Omental fat pad (tissue), 4 donors: ENCODE results near the gene KCNT1. TPM values are rescaled to one million over a fixed set of nuclear protein-coding genes. Genes with fewer than 3 reads are reported as not detected.

ENCODE experiments used
- ATAC-seq: fragments of 150-250 bp; one replicate; pipeline ENCODE4 v1.9.1; 2016; ENCODE audit warnings: mild to moderate bottlenecking, moderate library complexity; ENCODE audit not compliant: low FRiP score
- DNase-seq: peaks from one replicate; pipeline ENCODE4 v3.0.0-alpha.2; 2019; ENCODE audit warnings: low spot score
- CTCF ChIP-seq, 3 donors: fragments of 450-650 bp; IDR thresholded peaks; one replicate each; pipeline ENCODE4 v1.5.1; 2016 to 2017; ENCODE audit warnings: antibody characterized with exemption in 3 of 3, mild to moderate bottlenecking in 3 of 3, moderate library complexity in 2 of 3
- total RNA-seq, 4 donors: library from RNA; depleted of rRNA; stranded (reverse); fragments of >200 nt; gene quantifications; one replicate each; pipeline ENCODE4 v1.1.0, GENCODE V29; 2016

The KCNT1 gene
- total RNA-seq, 4 donors from 2014 or later = 0.24 to 0.95 TPM; not detected in 2

- DNase-seq (no peak), ATAC-seq (no peak)
- no peak for TF ChIP-seq CTCF (IDR thresholded peaks at IDR 0.05)
Measured at GRCh38 chr9:135840539-135840938, 138.6 kb downstream of the KCNT1 start.

Other genes starting within 250 kb of the KCNT1 start
- 10 to 100 TPM in 3 of 4 donors, 1 to 10 TPM in 1; 7.3 to 11.3 (median 10.9) TPM for gene PPP1R26, start 222.4 kb upstream of the KCNT1 start, total RNA-seq
- 10 to 100 TPM; 23.5 to 46.8 (median 34.9) TPM for gene MRPS2, start 201.5 kb upstream of the KCNT1 start, total RNA-seq
- not detected for gene LCN1, start 180.7 kb upstream of the KCNT1 start, total RNA-seq
- not detected for gene OBP2A, start 156.1 kb upstream of the KCNT1 start, total RNA-seq
- not detected for gene PAEP, start 140.4 kb upstream of the KCNT1 start, total RNA-seq
- gene GLT6D1, start 62.6 kb upstream of the KCNT1 start, total RNA-seq = not detected
- gene LCN9, start 38.9 kb upstream of the KCNT1 start, total RNA-seq = 1 to 10 TPM in 1 of 4 donors, not detected in 3; 1.4 TPM
- gene SOHLH1, start 2.7 kb upstream of the KCNT1 start, total RNA-seq = not detected
- 10 to 100 TPM; 22.3 to 52.5 (median 33.2) TPM for gene CAMSAP1, start 205.4 kb downstream of the KCNT1 start, total RNA-seq